ENCODE results near the gene CD1E.
"Not testable (repeated sequence)": the region's sequence is repeated elsewhere in the genome, so short reads cannot be mapped to it uniquely, and the experiment has no call there.

The CD1E gene

GRCh38 chr1:158362941-158363340 lies 9.2 kb downstream of the CD1E start:
- H3K4me3 ChIP-seq (ENCODE audit: low read depth, low read length) = no peak overlapping the region
- H3K9ac ChIP-seq (ENCODE audit: low read length) = no peak overlapping the region
- no peaks in the 10 kb centered on the region for H3K36me3 ChIP-seq (ENCODE audit: control insufficient read depth, insufficient read depth, low read length)
- no peaks in the 10 kb centered on the region for H3K4me1 ChIP-seq (ENCODE audit: control insufficient read depth, insufficient read depth, low read length)
- H3K27me3 ChIP-seq (ENCODE audit: control insufficient read depth, insufficient read depth, low read length) = no peaks in the 10 kb centered on the region
- no peak overlapping the region for H3K27ac ChIP-seq (ENCODE audit: low read depth, low read length)
- no peaks in the 10 kb centered on the region for H3K9me3 ChIP-seq (ENCODE audit: control insufficient read depth, insufficient read depth, low read depth, low read length)

GRCh38 chr1:158366783-158367182 lies 13.1 kb downstream of the CD1E start:
- Histone ChIP-seq H3K36me3 (ENCODE audit: control insufficient read depth, insufficient read depth, low read length) (no peaks in the 10 kb centered on the region), H3K9me3 (ENCODE audit: control insufficient read depth, insufficient read depth, low read depth, low read length) (no peaks in the 10 kb centered on the region), H3K4me1 (ENCODE audit: control insufficient read depth, insufficient read depth, low read length) (no peaks in the 10 kb centered on the region), H3K27me3 (ENCODE audit: control insufficient read depth, insufficient read depth, low read length) (no peaks in the 10 kb centered on the region), H3K27ac (ENCODE audit: low read depth, low read length) (no peak overlapping the region), H3K9ac (ENCODE audit: low read length) (no peak overlapping the region), H3K4me3 (ENCODE audit: low read depth, low read length) (no peak overlapping the region)

GRCh38 chr1:158371188-158371953 lies 17.7 kb downstream of the CD1E start:
- H3K9me3 ChIP-seq (ENCODE audit: control insufficient read depth, insufficient read depth, low read depth, low read length) = no peaks in the 10 kb centered on the region
- H3K36me3 ChIP-seq (ENCODE audit: control insufficient read depth, insufficient read depth, low read length) = no peaks in the 10 kb centered on the region
- no peak overlapping the region for H3K9ac ChIP-seq (ENCODE audit: low read length)
- no peaks in the 10 kb centered on the region for H3K4me1 ChIP-seq (ENCODE audit: control insufficient read depth, insufficient read depth, low read length)
- no peaks in the 10 kb centered on the region for H3K27me3 ChIP-seq (ENCODE audit: control insufficient read depth, insufficient read depth, low read length)
- no peak overlapping the region for H3K27ac ChIP-seq (ENCODE audit: low read depth, low read length)
- H3K4me3 ChIP-seq (ENCODE audit: low read depth, low read length) = no peak overlapping the region

- H3K9ac ChIP-seq (ENCODE audit: low read length); H3K27ac ChIP-seq (ENCODE audit: low read depth, low read length); H3K27me3 ChIP-seq (ENCODE audit: control insufficient read depth, insufficient read depth, low read length); H3K9me3 ChIP-seq (ENCODE audit: control insufficient read depth, insufficient read depth, low read depth, low read length); H3K4me3 ChIP-seq (ENCODE audit: low read depth, low read length); H3K36me3 ChIP-seq (ENCODE audit: control insufficient read depth, insufficient read depth, low read length); H3K4me1 ChIP-seq (ENCODE audit: control insufficient read depth, insufficient read depth, low read length): not testable (repeated sequence)
Observed at GRCh38 chr1:158374101-158374500, 20.4 kb downstream of the CD1E start.

- Histone ChIP-seq H3K9ac (ENCODE audit: low read length) (no peak overlapping the region), H3K9me3 (ENCODE audit: control insufficient read depth, insufficient read depth, low read depth, low read length) (no peaks in the 10 kb centered on the region), H3K4me1 (ENCODE audit: control insufficient read depth, insufficient read depth, low read length) (no peaks in the 10 kb centered on the region), H3K27me3 (ENCODE audit: control insufficient read depth, insufficient read depth, low read length) (no peaks in the 10 kb centered on the region), H3K4me3 (ENCODE audit: low read depth, low read length) (no peak overlapping the region), H3K36me3 (ENCODE audit: control insufficient read depth, insufficient read depth, low read length) (no peaks in the 10 kb centered on the region), H3K27ac (ENCODE audit: low read depth, low read length) (no peak overlapping the region)
Observed at GRCh38 chr1:158374860-158375259, 21.2 kb downstream of the CD1E start.

- Histone ChIP-seq H3K9ac (ENCODE audit: low read length) (no peak overlapping the region), H3K4me1 (ENCODE audit: control insufficient read depth, insufficient read depth, low read length) (no peaks in the 10 kb centered on the region), H3K4me3 (ENCODE audit: low read depth, low read length) (no peak overlapping the region), H3K36me3 (ENCODE audit: control insufficient read depth, insufficient read depth, low read length) (no peaks in the 10 kb centered on the region), H3K27ac (ENCODE audit: low read depth, low read length) (no peak overlapping the region), H3K27me3 (ENCODE audit: control insufficient read depth, insufficient read depth, low read length) (no peaks in the 10 kb centered on the region), H3K9me3 (ENCODE audit: control insufficient read depth, insufficient read depth, low read depth, low read length) (no peaks in the 10 kb centered on the region)
Observed at GRCh38 chr1:158390331-158390730, 36.6 kb downstream of the CD1E start.

- no peaks in the 10 kb centered on the region for H3K27me3 ChIP-seq (ENCODE audit: control insufficient read depth, insufficient read depth, low read length)
- no peak overlapping the region for H3K27ac ChIP-seq (ENCODE audit: low read depth, low read length)
- no peaks in the 10 kb centered on the region for H3K36me3 ChIP-seq (ENCODE audit: control insufficient read depth, insufficient read depth, low read length)
- no peaks in the 10 kb centered on the region for H3K4me1 ChIP-seq (ENCODE audit: control insufficient read depth, insufficient read depth, low read length)
- H3K4me3 ChIP-seq (ENCODE audit: low read depth, low read length) = no peak overlapping the region
- no peaks in the 10 kb centered on the region for H3K9me3 ChIP-seq (ENCODE audit: control insufficient read depth, insufficient read depth, low read depth, low read length)
- no peak overlapping the region for H3K9ac ChIP-seq (ENCODE audit: low read length)
Observed at GRCh38 chr1:158391099-158391498, 37.4 kb downstream of the CD1E start.

GRCh38 chr1:158393476-158393875 lies 39.8 kb downstream of the CD1E start:
- no peaks in the 10 kb centered on the region for H3K4me1 ChIP-seq (ENCODE audit: control insufficient read depth, insufficient read depth, low read length)
- no peak overlapping the region for H3K27ac ChIP-seq (ENCODE audit: low read depth, low read length)
- no peak overlapping the region for H3K9ac ChIP-seq (ENCODE audit: low read length)
- H3K36me3 ChIP-seq (ENCODE audit: control insufficient read depth, insufficient read depth, low read length) = no peaks in the 10 kb centered on the region
- H3K4me3 ChIP-seq (ENCODE audit: low read depth, low read length) = no peak overlapping the region
- no peaks in the 10 kb centered on the region for H3K27me3 ChIP-seq (ENCODE audit: control insufficient read depth, insufficient read depth, low read length)
- no peaks in the 10 kb centered on the region for H3K9me3 ChIP-seq (ENCODE audit: control insufficient read depth, insufficient read depth, low read depth, low read length)

GRCh38 chr1:158396646-158397045 lies 43.0 kb downstream of the CD1E start:
- H3K4me3 ChIP-seq (ENCODE audit: low read depth, low read length) = no peak overlapping the region
- no peaks in the 10 kb centered on the region for H3K9me3 ChIP-seq (ENCODE audit: control insufficient read depth, insufficient read depth, low read depth, low read length)
- H3K9ac ChIP-seq (ENCODE audit: low read length) = no peak overlapping the region
- H3K4me1 ChIP-seq (ENCODE audit: control insufficient read depth, insufficient read depth, low read length) = no peaks in the 10 kb centered on the region
- no peaks in the 10 kb centered on the region for H3K27me3 ChIP-seq (ENCODE audit: control insufficient read depth, insufficient read depth, low read length)
- H3K27ac ChIP-seq (ENCODE audit: low read depth, low read length) = no peak overlapping the region
- H3K36me3 ChIP-seq (ENCODE audit: control insufficient read depth, insufficient read depth, low read length) = no peaks in the 10 kb centered on the region

- no peaks in the 10 kb centered on the region for H3K36me3 ChIP-seq (ENCODE audit: control insufficient read depth, insufficient read depth, low read length)
- H3K4me1 ChIP-seq (ENCODE audit: control insufficient read depth, insufficient read depth, low read length) = no peaks in the 10 kb centered on the region
- H3K9ac ChIP-seq (ENCODE audit: low read length) = no peak within 1 kb of the TSS
- no peak within 1 kb of the TSS for H3K27ac ChIP-seq (ENCODE audit: low read depth, low read length)
- H3K27me3 ChIP-seq (ENCODE audit: control insufficient read depth, insufficient read depth, low read length) = no peaks in the 10 kb centered on the region
- no peak within 1 kb of the TSS for H3K4me3 ChIP-seq (ENCODE audit: low read depth, low read length)
- no peaks in the 10 kb centered on the region for H3K9me3 ChIP-seq (ENCODE audit: control insufficient read depth, insufficient read depth, low read depth, low read length)
Observed at GRCh38 chr1:158398818-158399514, 45.3 kb downstream of the CD1E start, which contains the start of gene OR10T2. Gene OR10T2 (minus strand): TSS chr1:158399466. CDS start chr1:158399466, 0 bp downstream.

- H3K9ac ChIP-seq (ENCODE audit: low read length) = no peak overlapping the region
- H3K27ac ChIP-seq (ENCODE audit: low read depth, low read length) = no peak overlapping the region
- H3K36me3 ChIP-seq (ENCODE audit: control insufficient read depth, insufficient read depth, low read length) = no peaks in the 10 kb centered on the region
Observed at GRCh38 chr1:158400871-158401270, 47.2 kb downstream of the CD1E start.

More at GRCh38 chr1:158400871-158401270, 47.2 kb downstream of the CD1E start:
- Histone ChIP-seq H3K9me3 (ENCODE audit: control insufficient read depth, insufficient read depth, low read depth, low read length) (no peaks in the 10 kb centered on the region), H3K4me3 (ENCODE audit: low read depth, low read length) (no peak overlapping the region), H3K27me3 (ENCODE audit: control insufficient read depth, insufficient read depth, low read length) (no peaks in the 10 kb centered on the region), H3K4me1 (ENCODE audit: control insufficient read depth, insufficient read depth, low read length) (no peaks in the 10 kb centered on the region)

All from HUES6 (cell line).